Activated CD8-positive, alpha-beta memory T cell treated with anti-CD3 and anti-CD28 coated beads for 4 hours (primary cell): ENCODE measurements around the gene CNTN2.

Experiments
- DNase-seq, 2 donors: peaks; one replicate each; pipeline ENCODE4 v3.0.0-alpha.2; 2020; ENCODE audit warnings: low read depth in 2 of 2

Gene CNTN2

GRCh38 chr1:205054013-205054412 is 11.0 kb downstream of the CNTN2 start:
- DNase-seq, result no peak

DNA sequence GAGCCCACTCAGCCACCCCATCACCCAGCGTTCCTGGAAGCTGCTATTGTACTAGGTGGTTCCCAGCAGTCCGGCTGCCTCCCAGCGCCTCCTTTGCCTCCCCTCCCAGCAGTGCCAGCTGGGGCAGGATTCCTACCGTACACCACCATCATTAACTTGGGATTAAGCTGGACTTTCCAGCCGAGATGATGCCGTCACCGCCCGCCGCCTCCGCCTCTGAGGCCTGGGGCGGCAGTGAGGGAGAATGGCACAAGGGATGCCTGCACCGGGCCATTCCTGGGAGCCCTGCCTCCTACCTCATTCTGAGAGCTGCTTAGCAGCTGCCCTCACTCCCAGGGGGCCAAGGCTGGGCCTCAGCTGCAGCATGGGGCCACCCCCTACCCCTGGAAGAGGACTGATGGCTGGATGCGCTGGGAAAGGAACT is 13.2 kb downstream of the CNTN2 start:
- DNase-seq, result no peak

GRCh38 chr1:205056956-205057568 is 14.1 kb downstream of the CNTN2 start:
- no peak for DNase-seq

GRCh38 chr1:205057808-205058575 is 15.0 kb downstream of the CNTN2 start:
- no peak for DNase-seq

DNA sequence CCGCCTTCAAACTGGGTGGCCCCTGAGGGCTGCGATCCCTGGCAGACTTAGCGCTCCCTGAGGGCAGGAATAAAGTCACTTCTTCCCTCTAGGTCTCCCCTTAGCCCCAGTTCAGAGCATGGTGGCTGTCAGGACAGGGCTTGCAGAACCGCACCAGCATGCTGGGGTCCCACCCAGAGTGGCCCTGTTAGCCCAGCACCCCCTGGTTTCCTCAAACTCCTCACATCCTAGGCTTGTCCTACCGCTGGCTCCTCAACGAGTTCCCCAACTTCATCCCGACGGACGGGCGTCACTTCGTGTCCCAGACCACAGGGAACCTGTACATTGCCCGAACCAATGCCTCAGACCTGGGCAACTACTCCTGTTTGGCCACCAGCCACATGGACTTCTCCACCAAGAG is 15.8 kb downstream of the CNTN2 start:
- DNase-seq, result no peak

GRCh38 chr1:205059660-205060059 is 16.6 kb downstream of the CNTN2 start:
- DNase-seq, result no peak

DNA sequence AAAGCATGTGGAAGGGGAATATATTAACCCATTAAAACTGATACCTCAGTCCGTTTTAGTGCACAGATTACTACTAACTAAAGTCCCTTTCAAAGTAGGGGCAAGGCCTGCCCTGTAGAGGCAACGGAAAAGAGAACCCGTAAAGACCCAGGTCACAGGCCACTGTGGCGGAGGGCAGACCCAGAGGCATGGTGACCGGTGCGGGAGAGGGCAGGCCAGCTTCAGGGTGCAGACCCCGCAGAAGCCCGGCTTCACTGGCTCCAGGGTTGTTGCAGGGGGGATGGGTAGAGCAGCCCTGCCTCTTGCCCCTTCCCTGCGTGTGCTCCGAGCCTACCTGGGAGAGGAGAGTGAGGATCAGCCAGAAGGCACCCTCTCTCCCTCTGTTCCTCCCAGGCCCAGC is 17.7 kb downstream of the CNTN2 start:
- no peak for DNase-seq

GRCh38 chr1:205061227-205061626 is 18.2 kb downstream of the CNTN2 start:
- DNase-seq, result no peak

DNA sequence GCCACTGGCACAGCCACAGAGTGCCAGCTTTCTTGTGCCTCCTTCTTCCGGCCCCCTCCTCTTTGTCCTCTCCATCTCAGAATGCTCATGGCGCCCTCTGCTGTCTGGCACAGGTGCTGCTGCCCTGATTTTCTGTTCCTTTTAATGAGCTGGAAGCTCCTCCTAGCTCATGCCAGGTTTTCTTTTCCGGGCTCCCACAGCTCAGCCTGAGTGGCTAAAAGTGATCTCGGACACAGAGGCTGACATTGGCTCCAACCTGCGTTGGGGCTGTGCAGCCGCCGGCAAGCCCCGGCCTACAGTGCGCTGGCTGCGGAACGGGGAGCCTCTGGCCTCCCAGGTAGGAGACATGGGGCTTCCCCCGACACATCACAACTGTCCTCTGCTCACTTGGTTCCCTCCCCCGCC is 18.7 kb downstream of the CNTN2 start:
- peak; percentile 11 to 22 for DNase-seq

GRCh38 chr1:205062319-205062718 is 19.3 kb downstream of the CNTN2 start:
- DNase-seq, result no peak

DNA sequence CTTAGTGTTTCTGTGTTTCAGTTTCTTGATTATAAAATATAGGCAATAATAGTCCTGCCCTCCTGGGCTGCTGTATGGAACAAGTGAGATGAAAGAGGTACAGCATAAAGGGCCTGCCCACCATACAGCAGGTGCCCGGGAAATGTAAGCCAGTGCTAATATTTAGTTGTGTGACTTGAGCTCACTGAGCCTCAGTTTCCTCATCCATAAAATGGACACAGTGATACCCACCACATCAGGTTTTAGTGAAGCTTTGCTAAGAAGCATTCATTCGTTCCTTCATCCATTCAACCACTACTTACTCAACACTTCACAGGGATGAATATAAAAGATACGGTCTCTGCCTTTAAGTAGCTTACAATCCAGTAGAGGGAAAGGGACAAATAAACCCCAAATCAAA is 19.9 kb downstream of the CNTN2 start:
- DNase-seq, result no peak

GRCh38 chr1:205064301-205064700 is 21.3 kb downstream of the CNTN2 start:
- DNase-seq, result no peak

GRCh38 chr1:205064741-205065316 is 21.8 kb downstream of the CNTN2 start:
- no peak for DNase-seq

DNA sequence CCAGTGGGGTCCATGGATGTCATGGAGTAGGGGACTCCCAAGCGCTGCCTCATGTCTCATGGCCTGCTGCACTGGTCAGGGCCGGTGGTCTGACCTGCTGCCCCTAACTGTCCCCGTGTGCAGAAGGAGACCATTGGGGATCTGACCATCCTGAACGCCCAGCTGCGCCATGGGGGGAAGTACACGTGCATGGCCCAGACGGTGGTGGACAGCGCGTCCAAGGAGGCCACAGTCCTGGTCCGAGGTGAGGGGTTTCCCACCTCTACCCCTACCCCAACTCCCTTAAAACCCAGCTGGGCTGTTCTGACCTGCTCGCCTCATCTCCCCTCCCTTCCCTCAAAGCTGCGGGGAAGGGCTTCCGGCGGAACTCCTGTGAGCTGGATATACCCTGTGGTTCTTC is 22.7 kb downstream of the CNTN2 start:
- no peak for DNase-seq

DNA sequence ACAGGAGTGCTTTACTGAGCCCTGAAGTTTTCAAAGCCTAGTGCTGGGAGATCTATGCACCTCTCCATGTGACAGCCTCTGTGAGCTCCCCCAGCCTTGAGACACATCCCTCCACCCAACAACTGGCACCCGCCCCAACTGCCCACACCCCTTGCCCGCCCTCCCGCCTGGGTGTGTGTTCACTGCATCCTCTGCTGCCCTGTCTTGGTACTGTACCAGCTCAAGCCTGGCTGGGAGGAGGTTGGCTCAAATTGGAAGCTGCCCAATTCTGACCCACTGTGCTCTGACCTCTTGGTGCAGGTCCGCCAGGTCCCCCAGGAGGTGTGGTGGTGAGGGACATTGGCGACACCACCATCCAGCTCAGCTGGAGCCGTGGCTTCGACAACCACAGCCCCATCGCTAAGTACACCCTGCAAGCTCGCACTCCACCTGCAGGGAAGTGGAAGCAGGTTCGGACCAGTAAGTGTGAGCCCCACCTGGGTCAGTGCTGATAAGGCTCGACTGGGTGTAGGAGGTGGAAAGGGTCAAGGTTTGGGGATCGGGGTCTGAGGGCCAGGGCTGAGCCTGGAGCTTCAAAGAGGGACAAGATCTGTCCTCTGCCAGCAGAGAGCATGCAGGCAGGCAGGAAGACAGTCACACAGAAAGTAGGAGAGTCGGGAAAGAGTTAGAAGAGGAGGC is 23.3 kb downstream of the CNTN2 start:
- DNase-seq, result no peak

DNA sequence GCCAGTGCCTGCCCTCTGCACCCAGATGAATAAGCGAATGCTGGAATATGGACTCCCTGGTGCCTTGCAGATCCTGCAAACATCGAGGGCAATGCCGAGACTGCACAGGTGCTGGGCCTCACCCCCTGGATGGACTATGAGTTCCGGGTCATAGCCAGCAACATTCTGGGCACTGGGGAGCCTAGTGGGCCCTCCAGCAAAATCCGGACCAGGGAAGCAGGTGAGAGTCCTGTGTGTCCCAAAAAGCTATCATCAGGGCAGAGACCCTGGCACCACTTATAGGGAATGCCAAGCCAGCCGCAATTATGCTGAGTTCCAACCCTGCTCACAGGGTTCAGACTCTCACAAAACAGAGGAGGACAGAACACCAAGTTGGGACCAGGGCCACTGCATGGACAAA is 24.0 kb downstream of the CNTN2 start:
- DNase-seq, result no peak

GRCh38 chr1:205068001-205068400 is 25.0 kb downstream of the CNTN2 start:
- no peak for DNase-seq

DNA sequence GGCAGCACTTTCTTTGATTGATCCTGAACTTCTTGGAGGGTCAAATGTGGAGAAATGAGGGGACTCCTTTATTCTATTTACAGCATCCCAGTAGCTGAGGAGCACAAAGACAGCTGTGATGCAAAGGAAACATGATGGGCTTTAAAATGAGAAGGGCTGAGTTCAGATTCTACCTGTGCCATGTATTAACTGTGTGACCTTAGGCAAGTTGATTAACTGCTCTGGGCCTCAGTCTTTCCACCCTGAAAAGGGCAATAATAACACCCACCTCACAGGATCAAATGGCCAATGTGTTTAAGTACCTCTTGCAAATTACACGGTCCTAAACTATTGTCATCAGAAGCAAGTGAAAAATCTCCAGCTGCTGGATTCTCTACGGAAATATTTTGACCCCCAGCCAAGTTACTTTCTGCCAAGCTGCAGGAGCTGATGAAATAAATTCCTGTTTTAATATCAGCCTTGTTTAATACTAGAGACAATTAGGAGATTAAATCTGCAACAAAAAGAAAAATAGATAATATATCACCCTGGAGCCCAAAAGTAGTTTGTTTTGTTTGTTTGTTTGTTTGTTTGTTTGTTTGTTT is 25.5 kb downstream of the CNTN2 start:
- no peak for DNase-seq

DNA sequence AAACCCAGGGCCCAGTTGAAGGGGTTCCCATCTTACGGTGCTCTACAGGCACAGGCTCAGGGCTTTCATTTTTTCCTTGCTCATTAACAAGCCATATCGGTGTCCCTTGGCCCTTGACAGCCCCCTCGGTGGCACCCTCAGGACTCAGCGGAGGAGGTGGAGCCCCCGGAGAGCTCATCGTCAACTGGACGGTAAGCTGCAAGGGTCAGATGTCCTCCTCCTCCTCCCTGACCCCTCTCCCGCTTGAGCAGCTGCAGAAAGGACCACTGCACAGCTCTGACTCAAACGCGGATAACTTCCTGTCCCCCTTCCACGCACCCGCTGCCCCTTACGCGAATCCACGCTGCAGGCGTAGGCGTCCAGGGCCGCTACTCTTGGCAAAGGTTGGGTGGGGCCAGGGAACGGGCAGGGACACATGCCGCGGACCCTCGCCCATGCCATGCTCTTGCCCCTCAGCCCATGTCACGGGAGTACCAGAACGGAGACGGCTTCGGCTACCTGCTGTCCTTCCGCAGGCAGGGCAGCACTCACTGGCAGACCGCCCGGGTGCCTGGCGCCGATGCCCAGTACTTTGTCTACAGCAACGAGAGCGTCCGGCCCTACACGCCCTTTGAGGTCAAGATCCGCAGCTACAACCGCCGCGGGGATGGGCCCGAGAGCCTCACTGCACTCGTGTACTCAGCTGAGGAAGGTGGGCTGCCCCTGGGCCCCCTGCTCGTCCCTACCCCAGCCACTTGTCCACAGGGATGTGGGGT is 26.5 kb downstream of the CNTN2 start:
- DNase-seq, result no peak

- DNase-seq, result no peak
Observed at GRCh38 chr1:205071028-205071409, 28.0 kb downstream of the CNTN2 start.

DNA sequence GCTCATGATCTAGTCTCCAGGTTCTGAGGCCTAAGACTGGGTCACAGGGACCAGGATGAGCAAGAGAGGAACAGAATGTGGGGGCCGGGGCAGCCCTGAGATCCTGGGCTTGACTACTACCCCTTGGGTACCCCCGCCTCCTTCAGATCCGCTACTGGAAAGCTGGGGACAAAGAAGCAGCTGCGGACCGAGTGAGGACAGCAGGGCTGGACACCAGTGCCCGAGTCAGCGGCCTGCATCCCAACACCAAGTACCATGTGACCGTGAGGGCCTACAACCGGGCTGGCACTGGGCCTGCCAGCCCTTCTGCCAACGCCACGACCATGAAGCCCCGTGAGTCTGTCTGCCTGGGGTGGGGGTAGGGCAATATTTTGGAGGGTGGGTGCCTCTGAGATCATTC is 28.8 kb downstream of the CNTN2 start:
- DNase-seq, result no peak

- no peak for DNase-seq
Observed at GRCh38 chr1:205072286-205072685, 29.3 kb downstream of the CNTN2 start.
